Spinal cord (tissue), 10 donors: ENCODE measurements around the gene TTBK2. TPM values are rescaled to one million over a fixed set of nuclear protein-coding genes. Genes with fewer than 3 reads are reported as not detected.

Source experiments
- DNase-seq, 6 donors: peaks; one replicate each; pipeline versions ENCODE4 v3.0.0 to v3.0.0-alpha.2; 2013 to 2015; ENCODE audit warnings: low spot score in 6 of 6, low read depth in 4 of 6
- H3K27ac ChIP-seq: one replicate; pipeline ENCODE4 v1.5.1; 2013; ENCODE audit warnings: low read depth, low read length, control low read depth
- H3K27me3 ChIP-seq: one replicate; pipeline ENCODE4 v1.6.1; 2013; ENCODE audit warnings: low read length; ENCODE audit not compliant: control insufficient read depth, insufficient read depth
- H3K36me3 ChIP-seq: one replicate; pipeline ENCODE4 v1.6.1; 2013; ENCODE audit warnings: low read length; ENCODE audit not compliant: control insufficient read depth, insufficient read depth
- H3K4me1 ChIP-seq: one replicate; pipeline ENCODE4 v1.6.1; 2013; ENCODE audit warnings: low read length; ENCODE audit not compliant: control insufficient read depth, insufficient read depth
- H3K4me3 ChIP-seq: one replicate; pipeline ENCODE4 v1.5.1; 2013; ENCODE audit warnings: low read depth, low read length, control low read depth
- H3K9me3 ChIP-seq: one replicate; pipeline ENCODE4 v1.6.1; 2013; ENCODE audit warnings: low read length; ENCODE audit not compliant: control insufficient read depth, insufficient read depth
- WGBS: methylation state at CpG from one replicate; pipeline ENCODE4 v1.1.5; 2013; ENCODE audit warnings: missing lambda C conversion rate; ENCODE audit not compliant: insufficient coverage; 5-methylcytosine and 5-hydroxymethylcytosine counted together
- polyA plus RNA-seq, 2 donors: library from polyadenylated mRNA; unstranded; fragments of 120-200 nt; gene quantifications; one replicate each; pipeline ENCODE4 v1.2.1, GENCODE V29; 2013; ENCODE audit not compliant: insufficient read length in 2 of 2
- total RNA-seq, 2 donors: library from RNA; depleted of rRNA in 1 of 2; stranded (reverse); fragments of 120-200 nt in 1 of 2; fragments of >200 nt in 1 of 2; gene quantifications; one replicate each; pipeline versions ENCODE4 v1.2.3 to v1.2.4, GENCODE V29; 2013 to 2014
- donor health status: healthy.

TTBK2 gene
- total and polyA plus RNA-seq, 4 donors = 22.2 to 64.4 (median 27.4) TPM

DNA sequence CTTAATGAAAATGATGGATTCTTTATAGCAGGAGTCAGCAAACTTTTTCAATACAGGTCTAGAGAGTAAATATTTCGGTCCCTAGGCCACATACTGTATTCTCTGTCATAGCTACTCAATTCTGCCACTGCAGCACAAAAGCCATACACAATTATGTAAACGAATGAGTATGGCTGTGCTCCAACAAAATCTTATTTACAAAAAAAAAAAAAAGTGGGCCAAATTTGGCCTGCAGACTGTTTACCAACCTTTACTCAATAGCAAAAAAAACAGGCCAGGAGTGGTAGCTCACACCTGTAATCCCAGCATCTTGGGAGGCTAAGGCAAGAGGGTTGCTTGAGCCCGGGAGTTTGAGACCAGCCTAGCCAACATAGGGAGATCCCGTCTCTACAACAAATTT lies 41.1 kb downstream of the TTBK2 start:
- Histone ChIP-seq H3K4me1 (no peaks in the 10 kb centered on the region), H3K36me3 (no peaks in the 10 kb centered on the region), H3K4me3 (no peak overlapping the region), H3K9me3 (peaks cover 3% of the 10 kb centered on the region), H3K27ac (no peak overlapping the region), H3K27me3 (no peaks in the 10 kb centered on the region)
- peak in 1 of 6 donors; percentile 1 for DNase-seq
- WGBS = no CpG with 5 or more reads among the region's 4 CpGs

DNA sequence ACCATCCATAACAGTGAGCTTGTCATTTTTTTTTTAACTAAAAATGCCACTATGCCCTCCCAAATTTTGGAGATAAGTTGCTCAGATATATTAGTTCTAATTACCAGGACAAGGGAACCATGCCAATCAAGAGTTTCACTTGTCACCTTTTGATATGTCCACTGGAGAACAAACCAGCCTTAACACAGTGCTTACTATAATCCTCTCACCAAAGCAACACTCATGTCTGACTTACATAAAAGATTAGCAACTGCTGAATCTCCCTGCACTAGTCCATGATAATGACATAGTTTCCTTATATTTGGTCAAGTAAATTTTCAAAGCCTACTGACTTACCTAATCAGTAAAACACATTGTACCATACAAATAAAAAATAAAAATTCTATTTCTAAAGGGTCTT lies 44.4 kb downstream of the TTBK2 start:
- Histone ChIP-seq H3K27me3 (no peaks in the 10 kb centered on the region), H3K4me1 (no peaks in the 10 kb centered on the region), H3K4me3 (no peak overlapping the region), H3K9me3 (no peaks in the 10 kb centered on the region), H3K27ac (no peak overlapping the region), H3K36me3 (no peaks in the 10 kb centered on the region)
- DNase-seq = no peak

- no peak for DNase-seq
- Histone ChIP-seq H3K9me3 (no peaks in the 10 kb centered on the region), H3K4me1 (no peaks in the 10 kb centered on the region), H3K27ac (no peak overlapping the region), H3K4me3 (no peak overlapping the region), H3K36me3 (peaks cover 7% of the 10 kb centered on the region), H3K27me3 (no peaks in the 10 kb centered on the region)
- no CpG with 5 or more reads among the region's 2 CpGs for WGBS
Observed at GRCh38 chr15:42868683-42869082, 51.9 kb downstream of the TTBK2 start.

GRCh38 chr15:42863572-42864239 lies 56.9 kb downstream of the TTBK2 start:
- H3K4me1 ChIP-seq = no peaks in the 10 kb centered on the region
- no peaks in the 10 kb centered on the region for H3K27me3 ChIP-seq
- no peaks in the 10 kb centered on the region for H3K9me3 ChIP-seq
- peaks cover 4% of the 10 kb centered on the region for H3K36me3 ChIP-seq
- H3K4me3 ChIP-seq = no peak overlapping the region
- DNase-seq = no peak
- H3K27ac ChIP-seq = no peak overlapping the region
- 77% methylated on average over 2 of the region's 2 CpGs for WGBS

GRCh38 chr15:42858999-42859789 lies 61.4 kb downstream of the TTBK2 start:
- H3K27me3 ChIP-seq = no peaks in the 10 kb centered on the region
- no peaks in the 10 kb centered on the region for H3K4me1 ChIP-seq
- no peak for DNase-seq
- peaks cover 3% of the 10 kb centered on the region for H3K36me3 ChIP-seq
- H3K9me3 ChIP-seq = no peaks in the 10 kb centered on the region
- no CpG with 5 or more reads among the region's 2 CpGs for WGBS
- no peak overlapping the region for H3K27ac ChIP-seq
- H3K4me3 ChIP-seq = no peak overlapping the region

DNA sequence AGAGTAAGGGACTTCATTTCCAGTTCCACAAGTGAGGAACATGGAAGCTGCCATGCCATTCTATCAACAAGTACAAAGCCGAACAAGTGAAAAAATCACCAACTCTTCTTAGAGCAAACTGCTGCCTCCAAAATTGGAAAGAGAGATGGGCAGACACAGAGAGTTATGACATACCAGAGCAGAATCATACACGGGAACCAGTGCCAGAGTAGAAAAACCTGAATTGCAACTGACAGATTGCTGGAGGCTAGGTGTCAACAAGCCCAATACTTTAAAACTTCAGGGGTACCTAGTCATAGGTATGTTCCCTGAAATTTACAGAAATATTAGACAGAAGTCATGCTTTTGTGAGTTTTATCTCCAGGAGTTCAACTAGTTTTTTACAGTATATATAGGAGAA lies 62.0 kb downstream of the TTBK2 start:
- Histone ChIP-seq H3K9me3 (no peaks in the 10 kb centered on the region), H3K36me3 (peaks cover 6% of the 10 kb centered on the region), H3K27me3 (no peaks in the 10 kb centered on the region), H3K4me3 (no peak overlapping the region), H3K27ac (no peak overlapping the region), H3K4me1 (no peaks in the 10 kb centered on the region)
- DNase-seq = no peak
- no CpG with 5 or more reads among the region's 2 CpGs for WGBS

- Histone ChIP-seq H3K27me3 (no peaks in the 10 kb centered on the region), H3K9me3 (no peaks in the 10 kb centered on the region), H3K4me3 (no peak overlapping the region), H3K36me3 (peaks cover 6% of the 10 kb centered on the region), H3K4me1 (no peaks in the 10 kb centered on the region), H3K27ac (no peak overlapping the region)
- DNase-seq = no peak
- WGBS = no CpG with 5 or more reads among the region's 3 CpGs
Observed at GRCh38 chr15:42854576-42854975, 66.0 kb downstream of the TTBK2 start.

- Histone ChIP-seq H3K27me3 (no peaks in the 10 kb centered on the region), H3K4me3 (no peak overlapping the region), H3K27ac (no peak overlapping the region), H3K36me3 (peaks cover 3% of the 10 kb centered on the region), H3K9me3 (no peaks in the 10 kb centered on the region), H3K4me1 (no peaks in the 10 kb centered on the region)
- WGBS = no CpG with 5 or more reads among the region's 2 CpGs
- DNase-seq = no peak
Observed at GRCh38 chr15:42849836-42850235, 70.7 kb downstream of the TTBK2 start.

- Histone ChIP-seq H3K27me3 (no peaks in the 10 kb centered on the region), H3K4me3 (no peak overlapping the region), H3K36me3 (peaks cover 2% of the 10 kb centered on the region), H3K4me1 (no peaks in the 10 kb centered on the region), H3K9me3 (no peaks in the 10 kb centered on the region), H3K27ac (no peak overlapping the region)
- no peak for DNase-seq
Observed at GRCh38 chr15:42848846-42849245, 71.7 kb downstream of the TTBK2 start.

GRCh38 chr15:42846647-42847046 lies 73.9 kb downstream of the TTBK2 start:
- no peak for DNase-seq
- Histone ChIP-seq H3K36me3 (no peaks in the 10 kb centered on the region), H3K4me3 (no peak overlapping the region), H3K27me3 (no peaks in the 10 kb centered on the region), H3K4me1 (no peaks in the 10 kb centered on the region), H3K9me3 (no peaks in the 10 kb centered on the region), H3K27ac (no peak overlapping the region)
- WGBS = no CpG with 5 or more reads among the region's 1 CpG
